ENCODE data around the gene HOXB4.
"Not testable (repeated sequence)": the region's sequence is repeated elsewhere in the genome, so short reads cannot be mapped to it uniquely, and the experiment has no call there.

Gene HOXB4

GRCh38 chr17:48546137-48546923 lies 31.8 kb downstream of the HOXB4 start:
- DNase-seq = no peak

DNA sequence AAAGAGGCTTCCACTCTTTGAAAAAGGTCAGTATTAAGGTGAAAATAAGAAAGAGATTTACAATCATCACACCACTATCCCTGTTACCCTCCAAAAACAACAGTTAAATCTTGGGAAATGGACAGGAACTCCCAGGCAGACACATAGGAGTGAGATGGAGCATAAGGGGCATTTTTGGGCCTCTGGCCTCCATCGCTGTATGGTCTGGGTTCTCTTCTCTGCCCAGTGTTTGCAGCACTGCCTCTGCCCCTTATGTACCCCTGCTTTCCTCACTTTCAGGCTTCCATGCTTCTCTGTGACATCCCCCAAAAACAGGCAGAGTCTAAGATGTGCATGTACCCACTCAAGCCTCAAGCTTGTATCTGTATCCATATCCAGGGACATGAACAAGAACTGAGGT lies 32.6 kb downstream of the HOXB4 start:
- no peak for DNase-seq

DNA sequence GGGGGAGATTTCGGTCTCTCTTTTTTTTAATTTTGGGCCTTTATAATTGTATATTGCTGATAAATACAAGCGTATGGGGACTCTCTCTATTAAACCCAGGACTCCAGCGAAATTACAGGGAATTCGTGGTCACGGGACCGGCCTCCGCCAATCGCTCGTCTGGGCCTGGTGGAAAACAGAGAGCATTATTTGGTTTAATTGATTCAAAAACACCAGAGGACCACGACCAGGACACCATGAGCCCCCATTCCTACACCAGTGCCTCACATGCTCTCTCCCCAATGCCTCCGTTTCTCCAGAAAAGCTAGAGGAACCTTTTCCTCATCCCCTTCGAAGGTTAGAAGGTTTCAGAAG lies 33.2 kb downstream of the HOXB4 start, which contains the start of gene HOXB2:
Gene HOXB2 (minus strand): TSS at position 88 of the 354 bp plus-strand sequence. CDS start 198 bp downstream, outside the sequence.
- DNase-seq = peak; percentile 16

- DNase-seq = peak; percentile 31
These were observed 33.7 kb downstream of the HOXB4 start for GRCh38 chr17:48544349-48545021.

DNA sequence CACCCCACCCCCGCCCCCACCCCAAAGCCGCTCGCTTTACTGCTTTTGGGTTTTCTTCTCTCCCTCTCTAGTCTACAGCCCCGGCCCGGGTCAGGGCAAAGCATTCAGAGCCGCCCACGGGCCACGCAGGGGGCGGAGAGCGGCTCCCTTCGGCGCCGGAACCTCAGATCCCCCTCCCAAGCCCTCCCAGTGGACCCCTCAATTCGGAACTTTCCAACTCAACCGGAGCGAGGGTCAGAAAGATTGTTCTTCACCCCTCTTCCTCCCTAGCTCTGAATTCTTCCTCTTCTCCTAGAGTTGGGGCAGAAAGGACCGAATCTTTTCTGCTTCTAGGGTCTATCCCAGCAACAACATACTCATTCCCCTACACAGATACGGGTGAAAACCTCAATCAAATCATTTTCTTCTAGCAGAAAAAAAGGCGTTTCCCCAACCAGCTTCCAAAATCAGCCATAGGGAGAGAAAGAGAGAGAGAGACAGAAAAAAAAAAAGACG lies 34.2 kb downstream of the HOXB4 start:
- no peak for DNase-seq

DNA sequence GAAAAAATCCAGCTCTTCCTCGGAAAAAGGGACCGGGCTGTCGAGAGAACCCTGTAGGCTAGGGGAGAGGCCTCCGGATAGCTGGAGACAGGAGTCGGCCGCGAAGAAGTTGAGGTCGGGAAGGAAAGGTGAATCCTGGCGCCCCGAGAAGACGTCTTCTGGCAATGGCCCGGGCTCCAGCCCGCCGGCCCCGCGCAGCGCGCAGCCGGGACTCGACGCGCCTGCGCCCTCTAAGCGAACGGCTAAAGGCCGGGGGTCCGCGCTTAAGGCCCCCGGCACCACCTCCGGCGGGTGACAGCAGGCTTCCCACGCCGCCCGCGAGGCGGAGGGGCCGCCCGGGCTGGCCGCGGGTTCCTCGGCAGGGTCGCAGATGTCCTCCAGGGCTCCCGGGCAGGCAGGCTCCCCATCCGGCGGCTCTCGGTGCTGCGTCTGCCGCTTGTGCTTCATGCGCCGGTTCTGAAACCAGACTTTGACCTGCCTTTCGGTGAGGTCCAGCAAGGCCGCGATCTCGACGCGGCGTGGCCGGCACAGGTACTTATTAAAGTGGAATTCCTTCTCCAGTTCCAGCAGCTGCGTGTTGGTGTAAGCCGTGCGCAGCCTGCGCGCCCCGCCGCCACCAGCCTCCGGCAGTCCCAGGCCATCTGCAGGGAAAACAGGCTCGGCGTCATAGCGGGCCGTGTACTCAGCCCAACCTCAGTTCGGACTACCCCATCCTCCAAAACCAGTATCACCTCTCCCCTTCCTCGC lies 34.9 kb downstream of the HOXB4 start:
- no peak for DNase-seq

DNA sequence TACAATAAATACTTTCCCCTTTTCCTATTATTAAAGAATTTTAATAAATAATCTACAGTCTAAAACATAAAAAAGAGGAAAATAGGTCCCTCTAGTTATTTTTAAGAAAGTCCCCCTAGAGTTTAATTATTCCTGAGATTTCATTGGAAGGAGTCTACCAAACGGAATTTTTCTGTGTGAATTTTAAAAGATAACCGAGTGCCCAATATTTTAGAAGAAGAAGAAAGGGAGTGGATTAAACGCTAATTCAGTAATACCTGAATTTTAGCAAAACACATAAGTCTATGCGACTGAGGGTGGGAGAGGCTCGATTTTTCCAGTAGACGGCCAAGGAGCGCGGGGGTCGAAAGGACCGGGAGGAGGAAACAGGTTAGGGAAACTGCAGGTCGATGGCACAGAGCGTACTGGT lies 35.4 kb downstream of the HOXB4 start:
- DNase-seq = no peak

DNA sequence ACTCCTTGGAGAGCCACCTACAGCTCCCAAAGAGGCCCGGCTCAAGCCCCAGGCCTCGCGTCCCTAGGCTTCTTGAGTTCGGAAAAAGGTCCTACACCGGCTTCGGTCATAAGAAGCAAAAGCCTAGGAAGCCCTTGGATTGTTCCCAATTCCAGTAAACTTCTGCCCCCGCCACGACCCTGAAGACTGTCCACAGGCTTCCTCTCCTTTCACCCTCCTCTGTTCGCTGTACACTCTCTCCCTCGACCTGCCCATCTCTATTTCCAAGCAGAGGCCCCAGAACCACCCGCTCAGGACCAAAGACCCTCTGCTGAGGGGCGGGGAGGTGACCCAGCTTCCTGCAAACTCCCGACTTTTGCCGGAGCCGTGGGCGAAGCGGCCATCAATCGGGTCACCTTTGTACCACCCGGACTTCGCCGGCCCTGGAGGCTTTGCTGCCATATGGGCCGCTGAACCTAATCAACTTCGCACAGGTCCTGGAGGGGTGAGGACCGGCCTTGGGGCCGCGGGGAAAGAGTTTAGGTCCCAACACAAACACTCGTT lies 36.0 kb downstream of the HOXB4 start:
- peak; percentile 9 for DNase-seq

DNA sequence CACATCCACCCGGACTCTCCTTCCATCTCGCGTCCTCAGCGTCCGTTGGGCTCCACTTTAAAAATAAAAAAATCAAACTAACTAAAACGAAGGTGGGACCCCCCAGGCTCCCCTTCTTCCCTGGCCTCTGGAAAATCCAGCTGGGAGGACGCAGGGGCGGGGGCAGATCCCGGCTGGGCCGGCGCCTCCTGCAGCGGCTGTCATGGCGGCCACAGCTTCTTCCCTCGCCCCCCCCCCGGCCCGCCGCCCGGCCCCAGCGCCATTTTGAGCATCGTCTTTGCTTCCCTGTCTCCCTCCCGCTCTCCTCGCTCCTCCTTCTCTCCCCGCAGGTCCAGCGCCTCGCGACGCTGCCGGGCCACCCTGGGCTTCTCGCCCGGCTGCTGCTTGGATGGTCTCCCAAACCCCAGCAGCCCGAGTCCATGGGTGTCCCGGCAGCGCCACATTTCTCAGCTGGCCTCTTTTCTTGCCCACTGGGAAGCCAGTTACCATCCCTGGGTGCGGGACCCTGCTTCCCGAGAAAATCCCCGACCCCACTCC lies 36.5 kb downstream of the HOXB4 start:
- DNase-seq = no peak

DNA sequence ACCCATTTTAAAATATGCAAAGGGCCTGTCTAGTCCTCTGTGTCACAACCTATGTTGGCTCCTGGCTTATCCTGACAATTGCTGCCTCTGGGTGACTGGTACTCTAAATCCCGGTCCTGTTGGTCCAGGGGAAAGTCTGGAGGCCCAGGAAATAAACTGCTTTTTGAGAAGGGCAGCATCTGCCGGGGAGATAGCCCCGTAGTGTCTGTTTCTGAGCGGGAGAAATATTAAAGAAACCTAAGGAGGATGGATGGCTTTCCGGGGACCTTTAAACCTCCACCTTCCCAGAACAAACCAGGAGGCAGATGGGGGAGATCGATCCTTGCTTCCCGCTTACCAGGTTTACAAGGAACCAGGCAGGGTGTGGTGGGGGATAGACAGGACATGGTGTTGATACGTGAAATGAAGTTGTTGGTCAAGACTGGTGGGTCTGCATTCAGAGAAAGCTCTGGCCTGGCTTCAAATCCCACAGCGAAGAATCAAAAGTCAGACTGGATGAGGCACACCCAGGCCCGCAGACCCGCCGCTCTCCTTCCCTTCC lies 37.0 kb downstream of the HOXB4 start:
- DNase-seq = no peak

GRCh38 chr17:48540213-48540612 lies 37.9 kb downstream of the HOXB4 start:
- no peak for DNase-seq

DNA sequence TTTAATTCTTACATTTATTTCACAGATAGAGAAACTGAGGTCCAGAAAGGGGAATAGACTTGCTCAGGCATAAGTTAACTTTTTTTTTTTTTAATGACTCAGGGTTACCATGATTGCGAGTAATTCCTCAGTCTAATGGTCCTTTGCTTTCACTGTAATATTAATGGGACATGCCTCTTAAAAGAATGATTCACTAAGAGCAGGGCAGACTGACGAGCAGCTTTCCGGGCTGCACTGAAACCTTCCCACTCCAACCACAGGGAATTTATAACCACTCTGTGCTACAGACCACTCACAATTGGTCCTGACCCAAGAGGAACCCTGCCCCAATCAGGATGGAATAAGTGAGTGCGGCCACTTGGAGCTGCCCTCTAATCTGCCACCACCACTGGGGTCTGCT lies 39.0 kb downstream of the HOXB4 start:
- DNase-seq = no peak

- DNase-seq = no peak
These were observed 40.8 kb downstream of the HOXB4 start for GRCh38 chr17:48537316-48537715.

DNA sequence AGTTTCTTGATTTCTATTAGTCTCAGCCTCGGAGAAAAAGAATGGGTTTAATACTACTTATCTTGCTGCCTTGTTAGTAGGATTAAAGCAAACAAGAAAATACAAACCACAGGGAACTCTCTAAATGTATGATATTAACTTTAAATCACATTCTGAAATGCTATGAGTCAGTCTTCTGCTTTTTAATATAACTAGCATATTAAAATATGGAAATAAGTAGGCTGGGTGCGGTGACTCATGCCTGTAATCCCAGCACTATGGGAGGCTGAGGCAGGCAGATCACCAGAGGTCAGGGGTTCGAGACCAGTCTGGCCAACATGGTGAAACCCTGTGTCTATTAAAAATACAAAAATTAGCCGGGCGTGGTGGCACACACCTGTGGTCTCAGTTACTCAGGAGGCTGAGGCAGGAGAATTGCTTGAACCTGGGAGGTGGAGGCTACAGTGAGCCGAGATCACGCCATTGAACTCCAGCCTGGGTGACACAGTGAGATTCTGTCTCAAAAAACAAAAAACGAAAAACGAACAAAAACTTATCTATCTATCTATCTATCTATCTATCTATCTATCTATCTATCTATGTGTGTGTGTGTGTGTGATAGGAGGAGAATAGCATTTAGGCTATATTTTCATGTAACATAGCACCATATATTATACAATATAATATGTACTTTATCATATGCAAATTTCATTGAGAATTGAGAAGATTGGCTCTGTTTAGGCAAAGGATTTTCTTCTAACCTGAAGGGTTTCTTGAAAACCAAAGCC lies 42.2 kb downstream of the HOXB4 start:
- DNase-seq = not testable (repeated sequence)

DNA sequence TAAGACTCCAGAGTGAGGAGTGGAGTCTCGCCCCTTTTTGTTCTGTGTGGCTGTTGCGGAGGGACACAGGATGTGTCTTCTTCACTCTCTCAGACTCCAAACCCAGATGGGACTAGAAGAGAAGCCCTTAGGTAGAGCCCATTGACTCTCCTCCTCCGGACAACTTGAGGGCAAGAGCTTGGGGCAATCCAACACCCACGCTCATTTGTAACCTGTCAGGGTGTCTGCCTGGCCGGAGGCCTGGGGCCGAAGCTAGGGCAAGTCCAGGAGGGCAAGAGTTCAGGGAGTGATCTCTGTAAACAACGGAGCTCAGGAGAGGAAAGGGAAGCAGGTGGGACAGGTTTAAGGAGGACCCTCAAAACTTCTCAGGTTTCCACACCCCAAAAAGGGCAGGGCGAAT lies 45.9 kb downstream of the HOXB4 start:
- no peak for DNase-seq

DNA sequence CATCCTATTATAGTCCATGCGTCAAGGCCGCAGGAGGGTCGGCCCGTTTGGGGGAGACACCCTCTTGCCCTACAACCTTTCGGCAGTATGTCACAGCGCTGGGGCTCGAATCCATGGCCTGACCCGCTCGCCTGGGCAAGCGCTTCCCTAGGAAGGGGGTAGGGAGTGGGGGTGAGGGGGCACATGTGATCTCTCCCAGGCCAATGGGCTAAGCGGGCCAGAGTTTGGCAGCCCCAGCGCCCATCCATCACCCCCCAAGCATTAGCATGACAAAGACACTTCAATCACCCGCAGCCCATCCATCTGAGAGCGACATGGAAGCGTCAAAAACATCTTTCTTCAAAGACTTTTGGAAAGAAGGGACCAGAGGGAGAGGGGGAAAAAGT lies 47.3 kb downstream of the HOXB4 start, which contains the start of gene HOXB1:
Gene HOXB1 (minus strand): TSS at position 125 of the 386 bp plus-strand sequence. CDS start 107 bp downstream, at position 18.
- no peak for DNase-seq

- DNase-seq = no peak
These were observed 47.8 kb downstream of the HOXB4 start for GRCh38 chr17:48530208-48530886.

DNA sequence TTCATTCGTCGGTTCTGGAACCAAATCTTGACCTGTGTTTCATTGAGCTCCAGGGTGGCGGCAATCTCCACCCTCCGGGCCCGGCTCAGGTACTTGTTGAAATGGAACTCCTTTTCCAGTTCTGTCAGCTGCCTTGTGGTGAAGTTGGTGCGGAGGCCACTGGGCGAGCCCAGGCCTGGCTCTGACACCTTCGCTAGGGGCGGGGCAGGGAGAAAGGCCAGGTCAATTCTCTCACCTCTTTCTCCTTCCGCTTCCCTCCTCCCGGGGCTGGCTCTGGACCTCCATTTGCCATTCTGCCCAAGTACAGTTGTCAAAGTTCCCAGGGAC lies 48.5 kb downstream of the HOXB4 start:
- no peak for DNase-seq

DNA sequence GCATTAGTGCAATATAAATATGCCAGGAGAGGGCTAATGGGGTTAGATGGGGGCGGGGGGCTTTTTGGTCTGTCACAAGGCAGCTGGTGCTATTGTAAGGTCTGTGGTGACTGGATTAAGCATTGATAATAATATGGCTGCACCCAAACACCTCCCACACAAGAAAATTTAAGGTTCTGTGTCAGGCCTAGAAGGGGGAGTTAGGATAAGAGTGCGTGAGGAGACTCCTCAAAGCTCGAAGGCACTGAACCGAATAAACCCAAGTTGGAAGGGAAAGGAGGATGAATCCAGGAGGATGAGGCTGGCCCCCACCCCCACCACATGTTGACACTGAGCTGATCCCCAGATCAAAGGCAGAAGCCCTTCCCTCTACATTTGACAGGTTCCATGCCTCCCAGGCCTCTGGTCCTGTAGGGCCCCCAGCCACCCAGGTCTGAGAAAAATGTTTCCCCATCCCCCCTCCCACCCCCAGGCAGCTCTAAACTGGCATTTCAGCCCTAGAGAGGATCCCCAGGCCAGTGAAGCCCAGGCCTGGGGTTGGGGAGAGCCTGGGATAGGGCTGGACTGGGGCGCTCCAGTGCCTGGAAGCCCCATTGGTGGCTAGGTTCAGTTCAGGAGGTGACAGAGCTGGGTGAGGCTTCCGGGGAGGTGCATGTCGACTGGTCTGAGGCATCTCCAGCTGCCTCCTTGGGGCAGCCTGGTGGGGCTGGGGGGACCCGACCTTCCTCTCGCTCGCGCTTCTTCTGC lies 49.0 kb downstream of the HOXB4 start:
- DNase-seq = no peak

- DNase-seq = no peak
These were observed 49.8 kb downstream of the HOXB4 start for GRCh38 chr17:48528153-48528935.
